Central memory CD4-positive, alpha-beta T cell (primary cell): ENCODE measurements around the gene HNRNPUL1.

Source experiments
- DNase-seq: peaks from one replicate; pipeline ENCODE4 v3.0.0; 2022

The HNRNPUL1 gene

GRCh38 chr19:41309180-41310032, 45.2 kb downstream of the HNRNPUL1 start:
- DNase-seq, result no peak

GRCh38 chr19:41310033-41310831, 46.1 kb downstream of the HNRNPUL1 start, which contains the start of gene CCDC97:
Gene CCDC97 (plus strand): TSS chr19:41310172. CDS start chr19:41310311, 139 bp downstream.
- DNase-seq, result peak; percentile 87

GRCh38 chr19:41311072-41311471, 46.9 kb downstream of the HNRNPUL1 start:
- DNase-seq, result no peak

- DNase-seq, result no peak
These were observed 47.4 kb downstream of the HNRNPUL1 start for GRCh38 chr19:41311613-41312012.

DNA sequence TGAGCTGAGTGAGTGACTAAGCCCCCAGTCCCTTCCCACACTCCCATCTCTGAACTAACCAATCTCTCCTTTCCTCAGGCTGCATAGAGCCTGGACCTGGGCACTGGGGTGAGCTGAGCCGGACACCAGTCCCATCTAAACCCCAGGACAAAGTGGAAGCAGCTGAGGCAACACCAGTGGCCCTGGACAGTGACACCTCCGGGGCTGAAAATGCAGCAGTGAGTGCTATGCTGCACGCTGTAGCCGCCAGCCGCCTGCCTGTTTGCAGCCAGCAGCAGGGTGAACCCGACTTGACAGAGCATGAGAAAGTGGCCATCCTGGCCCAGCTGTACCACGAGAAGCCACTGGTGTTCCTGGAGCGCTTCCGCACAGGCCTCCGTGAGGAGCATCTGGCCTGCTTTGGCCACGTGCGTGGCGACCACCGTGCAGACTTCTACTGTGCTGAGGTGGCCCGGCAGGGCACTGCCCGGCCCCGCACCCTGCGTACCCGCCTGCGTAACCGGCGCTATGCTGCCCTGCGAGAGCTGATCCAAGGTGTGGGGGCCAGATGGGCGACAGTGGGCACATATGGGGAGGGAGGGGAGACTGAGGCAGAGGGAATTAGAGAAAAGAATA, 52.2 kb downstream of the HNRNPUL1 start:
- DNase-seq, result no peak

GRCh38 chr19:41318696-41319499, 54.7 kb downstream of the HNRNPUL1 start:
- no peak for DNase-seq

GRCh38 chr19:41319500-41320184, 55.5 kb downstream of the HNRNPUL1 start:
- no peak for DNase-seq

DNA sequence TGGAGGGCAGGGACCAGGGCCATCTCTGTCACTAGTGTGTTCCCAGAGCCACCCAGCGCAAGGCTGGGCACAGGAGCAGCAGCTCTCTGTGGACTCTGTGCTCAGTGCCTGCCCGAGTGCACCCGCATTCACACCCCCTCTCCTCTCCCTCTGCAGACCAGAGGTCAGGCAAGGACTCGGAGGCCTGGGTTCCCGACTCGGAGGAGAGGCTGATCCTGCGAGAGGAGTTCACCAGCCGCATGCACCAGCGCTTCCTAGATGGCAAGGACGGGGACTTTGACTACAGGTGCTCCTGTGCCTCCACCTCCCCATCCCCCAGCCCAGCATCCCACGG, 56.0 kb downstream of the HNRNPUL1 start:
- no peak for DNase-seq

GRCh38 chr19:41320568-41320967, 56.4 kb downstream of the HNRNPUL1 start:
- DNase-seq, result no peak

GRCh38 chr19:41321204-41321599, 57.0 kb downstream of the HNRNPUL1 start:
- no peak for DNase-seq

DNA sequence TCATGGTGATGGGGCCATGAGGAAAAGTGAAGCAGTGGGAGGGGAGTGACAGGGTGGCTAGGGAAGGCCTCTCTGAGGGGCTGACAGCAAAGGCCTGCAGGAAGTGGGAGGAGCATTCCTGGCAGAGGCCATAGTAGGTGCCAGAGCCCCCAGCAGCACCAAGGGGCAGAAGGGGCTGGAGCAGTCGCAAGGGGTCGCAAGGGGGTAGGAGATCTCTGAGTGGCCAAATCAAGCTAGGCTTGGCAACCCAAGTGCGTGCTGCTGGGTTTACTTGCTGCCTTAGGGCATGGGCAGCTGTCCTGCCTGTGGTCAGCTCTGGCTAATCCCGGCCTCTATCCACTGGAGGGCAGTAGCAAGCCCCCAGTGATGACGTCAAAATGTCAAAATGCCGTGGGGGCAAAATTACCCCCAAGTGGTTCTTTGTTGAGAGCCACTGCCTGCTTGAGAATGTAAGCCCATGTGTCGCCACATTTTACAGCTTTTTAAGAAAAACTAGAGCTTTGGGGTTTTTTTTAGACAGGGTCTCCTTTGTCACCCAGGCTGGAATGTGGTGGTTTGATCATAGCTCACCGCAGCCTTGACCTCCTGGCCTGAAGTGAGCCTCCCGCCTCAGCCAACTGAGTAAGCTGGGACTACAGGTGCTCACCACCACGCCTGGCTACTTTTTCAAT, 57.6 kb downstream of the HNRNPUL1 start:
- DNase-seq, result no peak

GRCh38 chr19:41322451-41322850, 58.3 kb downstream of the HNRNPUL1 start:
- DNase-seq, result no peak

DNA sequence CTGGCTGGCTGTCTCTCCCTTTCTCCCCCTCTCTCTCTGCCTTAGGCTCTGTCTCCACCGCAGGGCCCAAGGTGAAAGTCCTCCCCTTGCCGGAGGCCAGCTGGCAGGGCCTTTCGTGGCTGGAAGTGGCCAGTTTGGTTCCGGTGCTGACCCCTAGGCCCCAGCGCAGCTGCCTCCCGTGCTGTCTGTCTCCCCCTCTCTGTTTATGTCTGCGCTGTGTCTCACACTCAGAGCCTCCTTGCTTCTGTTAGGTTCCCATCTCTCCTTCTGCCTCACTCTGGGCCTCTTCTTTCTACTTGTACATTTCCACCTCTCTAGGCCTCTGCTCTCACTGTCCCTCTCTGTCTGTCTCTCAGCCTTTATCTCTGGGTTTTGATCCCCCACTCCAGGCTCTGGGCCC, 58.9 kb downstream of the HNRNPUL1 start:
- DNase-seq, result no peak

- no peak for DNase-seq
These were observed 59.4 kb downstream of the HNRNPUL1 start for GRCh38 chr19:41323430-41324125.

GRCh38 chr19:41324231-41324702, 60.1 kb downstream of the HNRNPUL1 start:
- DNase-seq, result no peak

DNA sequence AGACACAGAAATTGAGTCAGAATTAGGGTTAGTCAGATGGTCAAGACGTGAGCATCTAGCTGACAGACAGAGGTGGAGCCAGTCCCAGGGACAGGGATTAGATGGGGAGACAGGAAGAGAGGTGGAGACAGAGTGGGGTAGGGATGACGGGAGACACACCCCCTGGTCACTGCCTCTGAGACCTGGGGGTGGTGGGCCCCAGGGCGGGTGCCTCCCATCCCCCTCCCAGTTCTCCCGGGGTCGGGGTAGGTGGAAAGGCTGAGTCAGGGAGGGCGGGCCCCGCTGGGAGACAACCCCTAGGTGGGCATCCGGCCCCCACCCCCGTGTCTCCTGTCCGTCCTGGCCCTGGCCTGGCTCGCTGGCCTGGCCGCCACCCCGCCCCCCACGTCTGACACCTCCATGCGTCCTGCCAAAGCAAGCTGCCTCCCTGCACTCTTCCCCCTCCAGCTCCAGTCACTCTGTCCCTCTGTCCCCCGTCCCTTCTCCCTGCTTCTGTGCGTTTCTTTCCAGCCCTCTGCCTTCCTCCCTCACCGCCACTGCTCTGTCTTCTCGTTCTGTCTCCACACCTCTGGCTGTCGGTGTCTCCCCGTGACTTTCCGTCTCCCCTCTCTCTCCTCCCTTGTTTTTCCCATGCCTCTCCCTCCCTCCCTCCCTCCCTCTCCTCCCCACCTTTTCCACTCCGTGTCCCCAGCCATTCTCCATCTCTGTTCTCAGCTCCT, 60.9 kb downstream of the HNRNPUL1 start:
- no peak for DNase-seq

- DNase-seq, result no peak
These were observed 61.4 kb downstream of the HNRNPUL1 start for GRCh38 chr19:41325640-41325946.

DNA sequence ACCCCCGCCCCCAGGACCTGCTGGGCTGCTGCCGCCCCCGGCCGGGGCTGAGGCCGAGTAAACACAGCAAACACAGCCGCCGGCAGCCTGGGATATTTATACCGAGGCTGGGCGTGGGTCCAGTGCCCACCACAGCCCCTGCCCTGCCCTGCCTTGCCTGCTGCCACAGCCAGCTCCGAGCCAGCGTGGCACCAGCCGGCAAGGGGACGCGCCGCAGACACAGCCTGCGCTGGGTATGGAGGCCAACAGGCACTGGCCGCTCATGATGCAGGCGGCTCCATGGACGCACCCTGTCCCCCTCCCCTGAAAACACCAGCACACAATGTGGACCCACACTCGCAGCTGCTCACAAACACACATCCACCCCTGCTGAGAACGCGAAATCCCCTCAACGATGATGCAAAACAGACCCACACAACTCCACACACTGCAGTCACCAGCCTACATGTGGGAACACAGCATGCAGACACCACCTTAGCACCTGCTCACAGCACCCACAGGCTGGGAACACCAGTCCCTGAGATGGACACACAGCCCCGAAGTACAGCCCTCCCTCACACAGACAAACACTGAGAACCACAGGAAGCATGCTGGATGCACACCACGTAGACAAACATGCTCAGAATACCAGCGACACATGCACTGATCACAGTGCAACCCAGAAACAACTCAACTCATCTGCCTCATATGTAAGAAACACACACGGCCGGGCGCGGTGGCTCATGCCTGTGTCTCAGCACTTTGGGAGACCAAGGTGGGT, 62.0 kb downstream of the HNRNPUL1 start:
- no peak for DNase-seq

DNA sequence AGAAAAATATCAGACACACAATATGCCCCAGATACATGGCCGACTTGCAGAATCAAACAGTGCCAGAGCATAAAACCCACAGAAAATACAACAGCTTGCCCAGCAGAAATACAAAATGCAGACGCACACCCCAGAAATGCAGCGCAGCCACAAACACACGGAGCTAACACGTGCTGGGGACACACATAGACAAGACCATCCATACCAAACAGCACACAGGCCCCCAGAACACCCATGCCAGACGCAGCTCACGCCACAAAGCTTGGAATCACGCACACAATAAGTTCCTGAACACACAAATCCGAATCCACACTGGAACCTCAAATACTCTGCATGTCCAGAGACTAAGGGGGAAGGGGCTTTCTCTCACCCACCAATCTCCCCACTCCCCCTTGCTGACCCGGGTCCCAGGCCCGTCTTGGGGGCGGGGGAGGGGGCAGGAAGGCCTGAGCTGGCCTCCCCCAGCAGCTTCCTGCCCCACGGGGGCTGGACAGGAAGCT, 63.0 kb downstream of the HNRNPUL1 start:
- no peak for DNase-seq
